ENCODE measurements around the gene PLEKHH1. TPM values are rescaled to one million over a fixed set of nuclear protein-coding genes. Genes with fewer than 3 reads are reported as not detected.

The PLEKHH1 gene
- polyA plus RNA-seq, 1 donor from 2014 or later, result 34.1 TPM

- TF ChIP-seq EZH2 (IDR thresholded peaks at IDR 0.05; ENCODE audit: borderline replicate concordance, insufficient read depth, low read length, poor library complexity, severe bottlenecking) (no peak), TAF1 (IDR thresholded peaks at IDR 0.05; ENCODE audit: low read depth) (no peak), RAD21 (conservative IDR thresholded peaks at IDR 0.05) (no peak), CTCF (IDR thresholded peaks at IDR 0.05; ENCODE audit: poor library complexity, severe bottlenecking) (no peak), SMC3 (conservative IDR thresholded peaks at IDR 0.05; ENCODE audit: poor library complexity) (no peak), REST (IDR thresholded peaks at IDR 0.05; ENCODE audit: borderline replicate concordance) (no peak), MXI1 (conservative IDR thresholded peaks at IDR 0.05; ENCODE audit: poor library complexity, severe bottlenecking) (no peak), EP300 (conservative IDR thresholded peaks at IDR 0.05; ENCODE audit: poor library complexity, severe bottlenecking) (no peak), POLR2AphosphoS5 (IDR thresholded peaks at IDR 0.05) (no peak)
- no peak overlapping the region for H3K4me2 ChIP-seq (ENCODE audit: low read length)
- no peaks in the 10 kb centered on the region for H3K79me2 ChIP-seq (replicated peaks; ENCODE audit: insufficient read depth, low read length)
- H3K27me3 ChIP-seq (ENCODE audit: insufficient read depth, low read depth, low read length), result no peaks in the 10 kb centered on the region
- peaks cover 13% of the 10 kb centered on the region for H3K36me3 ChIP-seq (ENCODE audit: insufficient read depth, low read length)
- no peaks in the 10 kb centered on the region for H3K9me3 ChIP-seq (ENCODE audit: low read length)
- H3K4me3 ChIP-seq (ENCODE audit: low read length), result no peak overlapping the region
- no peak overlapping the region for H3K9ac ChIP-seq (ENCODE audit: low read length)
- no peak overlapping the region for H3K27ac ChIP-seq (ENCODE audit: low read length)
- H2AFZ ChIP-seq (ENCODE audit: low read depth, low read length), result no peak overlapping the region
- H4K20me1 ChIP-seq (ENCODE audit: insufficient read depth), result no peaks in the 10 kb centered on the region
- H3F3A ChIP-seq (ENCODE audit: insufficient read depth, low read length, poor library complexity, severe bottlenecking), result no peaks in the 10 kb centered on the region
- no peaks in the 10 kb centered on the region for H3K9me2 ChIP-seq (ENCODE audit: insufficient read depth, low read length)
Measured at GRCh38 chr14:67579040-67579439, 46.0 kb downstream of the PLEKHH1 start.

DNA sequence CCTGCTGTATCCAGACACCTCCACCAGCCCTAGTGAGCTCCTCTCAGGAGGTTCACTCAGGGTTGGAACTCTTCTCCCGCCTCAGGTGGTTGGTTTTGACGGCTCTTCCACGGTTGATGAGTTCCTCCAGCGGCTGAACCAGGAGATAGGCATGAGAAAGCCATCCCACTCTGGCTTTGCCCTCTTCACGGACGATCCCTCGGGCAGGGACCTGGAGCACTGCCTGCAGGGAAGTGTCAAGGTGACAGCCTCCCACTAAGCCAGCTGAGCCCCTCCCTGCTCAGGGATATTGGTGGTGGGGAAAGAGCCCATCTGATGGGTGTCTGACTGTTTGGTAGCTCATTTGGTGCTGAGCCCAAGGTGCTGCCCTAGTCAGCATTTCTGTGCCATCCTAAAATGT is 46.5 kb downstream of the PLEKHH1 start:
- no peak for TF ChIP-seq TAF1 (IDR thresholded peaks at IDR 0.05; ENCODE audit: low read depth)
- no peak for TF ChIP-seq EP300 (conservative IDR thresholded peaks at IDR 0.05; ENCODE audit: poor library complexity, severe bottlenecking)
- TF ChIP-seq REST (IDR thresholded peaks at IDR 0.05; ENCODE audit: borderline replicate concordance), result no peak
- TF ChIP-seq SMC3 (conservative IDR thresholded peaks at IDR 0.05; ENCODE audit: poor library complexity), result no peak
- TF ChIP-seq MXI1 (conservative IDR thresholded peaks at IDR 0.05; ENCODE audit: poor library complexity, severe bottlenecking), result no peak

More for the DNA sequence above, 46.5 kb downstream of the PLEKHH1 start:
- Histone ChIP-seq H3K4me3 (ENCODE audit: low read length) (no peak overlapping the region), H3K79me2 (replicated peaks; ENCODE audit: insufficient read depth, low read length) (no peaks in the 10 kb centered on the region), H3K27ac (ENCODE audit: low read length) (no peak overlapping the region), H3K9ac (ENCODE audit: low read length) (no peak overlapping the region), H4K20me1 (ENCODE audit: insufficient read depth) (no peaks in the 10 kb centered on the region), H3K36me3 (ENCODE audit: insufficient read depth, low read length) (peaks cover 13% of the 10 kb centered on the region), H3K4me2 (ENCODE audit: low read length) (no peak overlapping the region), H3K9me3 (ENCODE audit: low read length) (no peaks in the 10 kb centered on the region), H2AFZ (ENCODE audit: low read depth, low read length) (no peak overlapping the region), H3K27me3 (ENCODE audit: insufficient read depth, low read depth, low read length) (no peaks in the 10 kb centered on the region), H3K9me2 (ENCODE audit: insufficient read depth, low read length) (no peaks in the 10 kb centered on the region), H3F3A (ENCODE audit: insufficient read depth, low read length, poor library complexity, severe bottlenecking) (no peaks in the 10 kb centered on the region)

All from neural cell (in vitro differentiated cells).